Measurements from ENCODE around the gene BEST3.
A peak's percentile ranks its signal among the peaks of the same experiment; 100 is the strongest.

BEST3 gene

GRCh38 chr12:69642531-69642930 is 56.6 kb downstream of the BEST3 start:
- TF ChIP-seq POLR2AphosphoS5 (IDR thresholded peaks at IDR 0.05; ENCODE audit: low read depth, low read length): no peak
- TF ChIP-seq SPI1 (IDR thresholded peaks at IDR 0.05; ENCODE audit: low read depth, low read length): no peak
- no peak for TF ChIP-seq POU2F2 (IDR thresholded peaks at IDR 0.05; ENCODE audit: low read depth, low read length)
- TF ChIP-seq TAF1 (IDR thresholded peaks at IDR 0.05; ENCODE audit: low read depth, low read length): no peak
- no peak for TF ChIP-seq POLR2A (IDR thresholded peaks at IDR 0.05; ENCODE audit: low read depth, low read length)
- no peak for TF ChIP-seq PAX5 (IDR thresholded peaks at IDR 0.05; ENCODE audit: insufficient read depth, low read length, severe bottlenecking)
- DNase-seq (ENCODE audit: insufficient read length, low spot score) (no peak), FAIRE-seq (no peak)

- TF ChIP-seq PAX5 (IDR thresholded peaks at IDR 0.05; ENCODE audit: insufficient read depth, low read length, severe bottlenecking) (no peak), POU2F2 (IDR thresholded peaks at IDR 0.05; ENCODE audit: low read depth, low read length) (no peak), TAF1 (IDR thresholded peaks at IDR 0.05; ENCODE audit: low read depth, low read length) (no peak), POLR2AphosphoS5 (IDR thresholded peaks at IDR 0.05; ENCODE audit: low read depth, low read length) (no peak), SPI1 (IDR thresholded peaks at IDR 0.05; ENCODE audit: low read depth, low read length) (no peak), POLR2A (IDR thresholded peaks at IDR 0.05; ENCODE audit: low read depth, low read length) (no peak)
- FAIRE-seq (no peak), DNase-seq (ENCODE audit: insufficient read length, low spot score) (no peak)
These were observed 57.6 kb downstream of the BEST3 start for GRCh38 chr12:69641546-69641945.

GRCh38 chr12:69639400-69640016 is 59.6 kb downstream of the BEST3 start:
- DNase-seq (ENCODE audit: insufficient read length, low spot score): peak; percentile 57
- peak; percentile 54 for FAIRE-seq
- TF ChIP-seq PAX5 (IDR thresholded peaks at IDR 0.05; ENCODE audit: insufficient read depth, low read length, severe bottlenecking): no peak
- no peak for TF ChIP-seq POLR2A (IDR thresholded peaks at IDR 0.05; ENCODE audit: low read depth, low read length)

GRCh38 chr12:69633061-69633460 is 66.0 kb downstream of the BEST3 start:
- TF ChIP-seq POU2F2 (IDR thresholded peaks at IDR 0.05; ENCODE audit: low read depth, low read length): no peak
- TF ChIP-seq SPI1 (IDR thresholded peaks at IDR 0.05; ENCODE audit: low read depth, low read length): no peak
- TF ChIP-seq PAX5 (IDR thresholded peaks at IDR 0.05; ENCODE audit: insufficient read depth, low read length, severe bottlenecking): no peak
- no peak for TF ChIP-seq TAF1 (IDR thresholded peaks at IDR 0.05; ENCODE audit: low read depth, low read length)
- TF ChIP-seq POLR2A (IDR thresholded peaks at IDR 0.05; ENCODE audit: low read depth, low read length): no peak
- TF ChIP-seq POLR2AphosphoS5 (IDR thresholded peaks at IDR 0.05; ENCODE audit: low read depth, low read length): no peak
- FAIRE-seq (no peak), DNase-seq (ENCODE audit: insufficient read length, low spot score) (no peak)

- no peak for DNase-seq (ENCODE audit: insufficient read length, low spot score)
- TF ChIP-seq POLR2A (IDR thresholded peaks at IDR 0.05; ENCODE audit: low read depth, low read length) (no peak), POLR2AphosphoS5 (IDR thresholded peaks at IDR 0.05; ENCODE audit: low read depth, low read length) (no peak), POU2F2 (IDR thresholded peaks at IDR 0.05; ENCODE audit: low read depth, low read length) (no peak), TAF1 (IDR thresholded peaks at IDR 0.05; ENCODE audit: low read depth, low read length) (no peak), SPI1 (IDR thresholded peaks at IDR 0.05; ENCODE audit: low read depth, low read length) (no peak), PAX5 (IDR thresholded peaks at IDR 0.05; ENCODE audit: insufficient read depth, low read length, severe bottlenecking) (no peak)
- FAIRE-seq: no peak
These were observed 68.9 kb downstream of the BEST3 start for GRCh38 chr12:69630191-69630590.

- FAIRE-seq (no peak), DNase-seq (ENCODE audit: insufficient read length, low spot score) (no peak)
- no peak for TF ChIP-seq PAX5 (IDR thresholded peaks at IDR 0.05; ENCODE audit: insufficient read depth, low read length, severe bottlenecking)
These were observed 71.6 kb downstream of the BEST3 start for GRCh38 chr12:69627501-69627900.

GRCh38 chr12:69623970-69624369 is 75.1 kb downstream of the BEST3 start:
- FAIRE-seq: no peak
- DNase-seq (ENCODE audit: insufficient read length, low spot score): no peak
- TF ChIP-seq POU2F2 (IDR thresholded peaks at IDR 0.05; ENCODE audit: low read depth, low read length) (no peak), PAX5 (IDR thresholded peaks at IDR 0.05; ENCODE audit: insufficient read depth, low read length, severe bottlenecking) (no peak), POLR2AphosphoS5 (IDR thresholded peaks at IDR 0.05; ENCODE audit: low read depth, low read length) (no peak), TAF1 (IDR thresholded peaks at IDR 0.05; ENCODE audit: low read depth, low read length) (no peak), POLR2A (IDR thresholded peaks at IDR 0.05; ENCODE audit: low read depth, low read length) (no peak), SPI1 (IDR thresholded peaks at IDR 0.05; ENCODE audit: low read depth, low read length) (no peak)

GRCh38 chr12:69621551-69621950 is 77.6 kb downstream of the BEST3 start:
- TF ChIP-seq POLR2A (IDR thresholded peaks at IDR 0.05; ENCODE audit: low read depth, low read length) (no peak), POU2F2 (IDR thresholded peaks at IDR 0.05; ENCODE audit: low read depth, low read length) (no peak), TAF1 (IDR thresholded peaks at IDR 0.05; ENCODE audit: low read depth, low read length) (no peak), PAX5 (IDR thresholded peaks at IDR 0.05; ENCODE audit: insufficient read depth, low read length, severe bottlenecking) (no peak), POLR2AphosphoS5 (IDR thresholded peaks at IDR 0.05; ENCODE audit: low read depth, low read length) (no peak), SPI1 (IDR thresholded peaks at IDR 0.05; ENCODE audit: low read depth, low read length) (no peak)
- FAIRE-seq: no peak
- no peak for DNase-seq (ENCODE audit: insufficient read length, low spot score)

GRCh38 chr12:69620921-69621320 is 78.2 kb downstream of the BEST3 start:
- DNase-seq (ENCODE audit: insufficient read length, low spot score) (no peak), FAIRE-seq (no peak)
- TF ChIP-seq TAF1 (IDR thresholded peaks at IDR 0.05; ENCODE audit: low read depth, low read length) (no peak), POU2F2 (IDR thresholded peaks at IDR 0.05; ENCODE audit: low read depth, low read length) (no peak)

GRCh38 chr12:69620077-69620476 is 79.0 kb downstream of the BEST3 start:
- TF ChIP-seq POLR2AphosphoS5 (IDR thresholded peaks at IDR 0.05; ENCODE audit: low read depth, low read length): no peak
- no peak for TF ChIP-seq POLR2A (IDR thresholded peaks at IDR 0.05; ENCODE audit: low read depth, low read length)
- no peak for TF ChIP-seq PAX5 (IDR thresholded peaks at IDR 0.05; ENCODE audit: insufficient read depth, low read length, severe bottlenecking)
- no peak for TF ChIP-seq TAF1 (IDR thresholded peaks at IDR 0.05; ENCODE audit: low read depth, low read length)
- TF ChIP-seq SPI1 (IDR thresholded peaks at IDR 0.05; ENCODE audit: low read depth, low read length): no peak
- no peak for TF ChIP-seq POU2F2 (IDR thresholded peaks at IDR 0.05; ENCODE audit: low read depth, low read length)
- FAIRE-seq (no peak), DNase-seq (ENCODE audit: insufficient read length, low spot score) (no peak)

Data from GM12891 (cell line).